Measurements from ENCODE around the gene WDR90. TPM values are rescaled to one million over a fixed set of nuclear protein-coding genes. Genes with fewer than 3 reads are reported as not detected.

The WDR90 gene
- total and polyA plus RNA-seq, 2 donors from 2014 or later, result 10.6 to 51.6 TPM

DNA sequence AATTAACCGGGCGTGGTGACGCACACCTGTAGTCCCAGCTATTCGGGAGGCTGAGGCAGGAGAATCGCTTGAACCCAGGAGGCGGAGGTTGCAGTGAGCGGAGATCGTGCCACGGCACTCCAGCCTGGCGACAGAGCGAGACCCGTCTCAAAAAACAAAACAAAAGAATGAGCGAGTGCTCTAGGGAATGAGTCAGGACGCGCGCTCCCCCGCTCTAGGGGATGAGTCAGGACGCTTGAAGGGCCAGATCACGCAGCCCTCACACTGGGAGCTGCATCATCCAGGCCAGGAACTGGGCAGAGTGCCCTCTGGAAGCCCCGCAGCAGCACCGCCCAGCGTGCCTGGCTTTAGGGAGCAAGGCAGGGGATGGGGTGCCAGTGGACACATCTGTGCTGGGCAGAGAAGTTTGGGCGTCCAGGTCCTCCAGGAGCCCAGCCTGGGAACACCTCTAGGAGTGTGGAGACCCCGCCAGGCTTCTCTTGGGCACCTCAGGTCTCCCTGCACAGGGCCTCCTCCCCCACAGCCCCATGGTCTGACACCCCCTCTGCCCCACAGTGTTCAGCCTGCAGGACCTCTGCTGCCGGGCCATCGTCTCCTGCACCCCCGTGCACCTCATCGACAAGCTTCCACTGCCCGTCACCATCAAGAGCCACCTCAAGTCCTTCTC is 22.2 kb upstream of the WDR90 start:
- H3K4me3 ChIP-seq (ENCODE audit: low read length in 3 of 3), result no peak overlapping the region
- no peak overlapping the region for H3K27ac ChIP-seq (ENCODE audit: low read depth in 2 of 2, low read length in 2 of 2)
- H3K27me3 ChIP-seq (ENCODE audit: control insufficient read depth, insufficient read depth, low read length), result no peaks in the 10 kb centered on the region
- H3K4me1 ChIP-seq (ENCODE audit: control insufficient read depth in 2 of 3, insufficient read depth in 2 of 3, low read depth in 1 of 3, low read length in 3 of 3), result peaks cover 0 to 25% (median 12%) of the 10 kb centered on the region in 3 donors
- TF ChIP-seq, protein P1, sequence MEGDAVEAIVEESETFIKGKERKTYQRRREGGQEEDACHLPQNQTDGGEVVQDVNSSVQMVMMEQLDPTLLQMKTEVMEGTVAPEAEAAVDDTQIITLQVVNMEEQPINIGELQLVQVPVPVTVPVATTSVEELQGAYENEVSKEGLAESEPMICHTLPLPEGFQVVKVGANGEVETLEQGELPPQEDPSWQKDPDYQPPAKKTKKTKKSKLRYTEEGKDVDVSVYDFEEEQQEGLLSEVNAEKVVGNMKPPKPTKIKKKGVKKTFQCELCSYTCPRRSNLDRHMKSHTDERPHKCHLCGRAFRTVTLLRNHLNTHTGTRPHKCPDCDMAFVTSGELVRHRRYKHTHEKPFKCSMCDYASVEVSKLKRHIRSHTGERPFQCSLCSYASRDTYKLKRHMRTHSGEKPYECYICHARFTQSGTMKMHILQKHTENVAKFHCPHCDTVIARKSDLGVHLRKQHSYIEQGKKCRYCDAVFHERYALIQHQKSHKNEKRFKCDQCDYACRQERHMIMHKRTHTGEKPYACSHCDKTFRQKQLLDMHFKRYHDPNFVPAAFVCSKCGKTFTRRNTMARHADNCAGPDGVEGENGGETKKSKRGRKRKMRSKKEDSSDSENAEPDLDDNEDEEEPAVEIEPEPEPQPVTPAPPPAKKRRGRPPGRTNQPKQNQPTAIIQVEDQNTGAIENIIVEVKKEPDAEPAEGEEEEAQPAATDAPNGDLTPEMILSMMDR (IDR thresholded peaks at IDR 0.05; ENCODE audit: borderline replicate concordance, extremely low read depth, insufficient read depth), result no peak
- H3K36me3 ChIP-seq (ENCODE audit: control insufficient read depth in 2 of 3, insufficient read depth in 3 of 3, low read length in 3 of 3), result peaks cover 0 to 6% (median 0%) of the 10 kb centered on the region in 3 donors
- FAIRE-seq, result no peak
- DNase-seq, result no peak
- H3K9me3 ChIP-seq (ENCODE audit: control insufficient read depth in 2 of 3, insufficient read depth in 1 of 3, low read length in 3 of 3), result no peaks in the 10 kb centered on the region
- H3K9ac ChIP-seq (ENCODE audit: low read length in 3 of 3), result no peak overlapping the region
- intact Hi-C loops (cut with DNase I), result no loop called here

- no peaks in the 10 kb centered on the region for H3K27me3 ChIP-seq (ENCODE audit: control insufficient read depth, insufficient read depth, low read length)
- H3K9me3 ChIP-seq (ENCODE audit: control insufficient read depth in 2 of 3, insufficient read depth in 1 of 3, low read length in 3 of 3), result no peaks in the 10 kb centered on the region
- peaks cover 0 to 6% (median 0%) of the 10 kb centered on the region in 3 donors for H3K36me3 ChIP-seq (ENCODE audit: control insufficient read depth in 2 of 3, insufficient read depth in 3 of 3, low read length in 3 of 3)
- TF ChIP-seq, protein P1 (IDR thresholded peaks at IDR 0.05; ENCODE audit: borderline replicate concordance, extremely low read depth, insufficient read depth), result no peak
- peaks cover 0 to 25% (median 12%) of the 10 kb centered on the region in 3 donors for H3K4me1 ChIP-seq (ENCODE audit: control insufficient read depth in 2 of 3, insufficient read depth in 2 of 3, low read depth in 1 of 3, low read length in 3 of 3)
- DNase-seq (peak in 2 of 5 donors; percentile 69 to 85), FAIRE-seq (no peak)
- H3K9ac ChIP-seq (ENCODE audit: low read length in 3 of 3), result no peak overlapping the region
- no peak overlapping the region for H3K4me3 ChIP-seq (ENCODE audit: low read length in 3 of 3)
- H3K27ac ChIP-seq (ENCODE audit: low read depth in 2 of 2, low read length in 2 of 2), result no peak overlapping the region
- intact Hi-C loops (cut with DNase I), result no loop called here
Observed at GRCh38 chr16:627454-628239, 21.5 kb upstream of the WDR90 start.

GRCh38 chr16:628321-629061 is 20.7 kb upstream of the WDR90 start:
- FAIRE-seq, result no peak

More at GRCh38 chr16:628321-629061, 20.7 kb upstream of the WDR90 start:
- intact Hi-C loops (cut with DNase I), result no loop called here
- peak in 2 of 5 donors; percentile 52 to 78 for DNase-seq
- peaks cover 0 to 6% (median 0%) of the 10 kb centered on the region in 3 donors for H3K36me3 ChIP-seq (ENCODE audit: control insufficient read depth in 2 of 3, insufficient read depth in 3 of 3, low read length in 3 of 3)
- H3K9me3 ChIP-seq (ENCODE audit: control insufficient read depth in 2 of 3, insufficient read depth in 1 of 3, low read length in 3 of 3), result no peaks in the 10 kb centered on the region
- peak overlapping the region in 1 of 2 donors; percentile 14 for H3K27ac ChIP-seq (ENCODE audit: low read depth in 2 of 2, low read length in 2 of 2)
- TF ChIP-seq, protein P1 (IDR thresholded peaks at IDR 0.05; ENCODE audit: borderline replicate concordance, extremely low read depth, insufficient read depth), result no peak
- H3K4me3 ChIP-seq (ENCODE audit: low read length in 3 of 3), result no peak overlapping the region
- H3K4me1 ChIP-seq (ENCODE audit: control insufficient read depth in 2 of 3, insufficient read depth in 2 of 3, low read depth in 1 of 3, low read length in 3 of 3), result peaks cover 0 to 25% (median 12%) of the 10 kb centered on the region in 3 donors
- no peaks in the 10 kb centered on the region for H3K27me3 ChIP-seq (ENCODE audit: control insufficient read depth, insufficient read depth, low read length)
- no peak overlapping the region for H3K9ac ChIP-seq (ENCODE audit: low read length in 3 of 3)

All from kidney (tissue), 14 donors.